Cardiac muscle cell (in vitro differentiated cells and primary cell): ENCODE data around the gene SOBP. TPM values are rescaled to one million over a fixed set of nuclear protein-coding genes. Genes with fewer than 3 reads are reported as not detected.
"Not testable (repeated sequence)": the region's sequence is repeated elsewhere in the genome, so short reads cannot be mapped to it uniquely, and the experiment has no call there.

Experiments
- DNase-seq, 2 donors: peaks; one replicate each; pipeline versions ENCODE4 v3.0.0 to v3.0.0-alpha.2; 2010 to 2017; ENCODE audit warnings: low read depth in 1 of 2, low spot score in 1 of 2
- H3K27ac ChIP-seq: fragments of 200-600 bp; sonication (generic); 2 replicates; pipeline ENCODE4 v1.5.1; 2016
- H3K27me3 ChIP-seq: fragments of 200-600 bp; sonication (generic); 2 replicates; pipeline ENCODE4 v1.6.0; 2016; ENCODE audit warnings: control low read depth
- H3K36me3 ChIP-seq: fragments of 200-600 bp; sonication (generic); 2 replicates; pipeline ENCODE4 v1.5.1; 2016; ENCODE audit warnings: control low read depth
- H3K4me1 ChIP-seq: fragments of 200-600 bp; sonication (generic); 2 replicates; pipeline ENCODE4 v1.8.1; 2017; ENCODE audit warnings: low read depth, mild to moderate bottlenecking, mixed run types
- H3K4me3 ChIP-seq: fragments of 200-600 bp; sonication (generic); 2 replicates; pipeline ENCODE4 v1.5.1; 2016; ENCODE audit warnings: mild to moderate bottlenecking
- H3K9me3 ChIP-seq: fragments of 200-600 bp; sonication (generic); 2 replicates; pipeline ENCODE4 v1.5.1; 2017; ENCODE audit warnings: low read depth, mild to moderate bottlenecking, control low read depth
- CTCF ChIP-seq: IDR thresholded peaks from 2 replicates; pipeline ENCODE4 v1.5.1; 2012; ENCODE audit warnings: low read depth, mild to moderate bottlenecking, low read length
- polyA plus RNA-seq: library from polyadenylated mRNA; unstranded; fragments of >200 nt; fragmentation: Nextera tagmentation; extraction: Ambion mirVana; gene quantifications from 2 replicates; pipeline ENCODE4 v1.2.1, GENCODE V29; 2016
- total RNA-seq: library from RNA; depleted of rRNA; stranded (reverse); fragments of >200 nt; gene quantifications from 2 replicates; pipeline ENCODE4 v1.2.3, GENCODE V29; 2016

Gene SOBP
- total and polyA plus RNA-seq, 2 experiments from 2014 or later = 27.5 to 30.8 TPM

GRCh38 chr6:107550241-107550840, 60.4 kb downstream of the SOBP start:
- H3K27ac ChIP-seq = no peak overlapping the region
- H3K27me3 ChIP-seq = no peaks in the 10 kb centered on the region
- no peak for DNase-seq
- H3K4me3 ChIP-seq = no peak overlapping the region
- H3K4me1 ChIP-seq = peaks cover 3% of the 10 kb centered on the region
- no peak for TF ChIP-seq CTCF
- H3K36me3 ChIP-seq = no peaks in the 10 kb centered on the region
- no peaks in the 10 kb centered on the region for H3K9me3 ChIP-seq

GRCh38 chr6:107550906-107551305, 61.0 kb downstream of the SOBP start:
- TF ChIP-seq CTCF = no peak
- Histone ChIP-seq H3K9me3 (no peaks in the 10 kb centered on the region), H3K27me3 (no peaks in the 10 kb centered on the region), H3K27ac (no peak overlapping the region), H3K36me3 (no peaks in the 10 kb centered on the region), H3K4me1 (no peaks in the 10 kb centered on the region), H3K4me3 (no peak overlapping the region)
- DNase-seq = no peak

GRCh38 chr6:107553121-107553520, 63.2 kb downstream of the SOBP start:
- H3K27ac ChIP-seq, H3K4me1 ChIP-seq, H3K36me3 ChIP-seq, H3K27me3 ChIP-seq, DNase-seq, H3K9me3 ChIP-seq, H3K4me3 ChIP-seq: not testable (repeated sequence)

- DNase-seq = no peak
- TF ChIP-seq CTCF = no peak
- Histone ChIP-seq H3K9me3 (no peaks in the 10 kb centered on the region), H3K36me3 (no peaks in the 10 kb centered on the region), H3K4me1 (no peaks in the 10 kb centered on the region), H3K4me3 (no peak overlapping the region), H3K27me3 (no peaks in the 10 kb centered on the region), H3K27ac (no peak overlapping the region)
These were observed 64.4 kb downstream of the SOBP start for GRCh38 chr6:107554326-107554725.

DNA sequence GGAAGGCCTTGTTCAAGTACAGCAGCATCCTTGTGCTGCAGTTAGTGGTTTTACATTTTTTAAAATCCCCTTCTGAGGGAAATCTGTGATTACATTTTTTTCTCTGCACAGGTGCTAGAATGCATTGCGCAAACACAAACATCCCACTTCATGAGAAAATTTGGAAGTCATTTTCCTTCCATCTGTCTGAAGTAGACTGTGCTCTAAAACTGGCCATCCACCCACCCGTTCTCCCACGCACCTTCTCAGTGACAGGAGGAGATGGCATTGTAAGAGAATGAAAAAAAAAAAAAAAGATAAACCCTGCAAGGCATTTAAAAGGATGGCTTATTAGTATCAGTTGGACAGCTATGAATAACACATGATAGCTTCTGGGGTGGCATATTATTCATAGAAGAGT, 65.0 kb downstream of the SOBP start:
- no peak for DNase-seq
- no peaks in the 10 kb centered on the region for H3K36me3 ChIP-seq
- H3K4me1 ChIP-seq = no peaks in the 10 kb centered on the region
- no peak overlapping the region for H3K27ac ChIP-seq
- no peaks in the 10 kb centered on the region for H3K27me3 ChIP-seq
- no peak overlapping the region for H3K4me3 ChIP-seq
- no peak for TF ChIP-seq CTCF
- no peaks in the 10 kb centered on the region for H3K9me3 ChIP-seq

DNA sequence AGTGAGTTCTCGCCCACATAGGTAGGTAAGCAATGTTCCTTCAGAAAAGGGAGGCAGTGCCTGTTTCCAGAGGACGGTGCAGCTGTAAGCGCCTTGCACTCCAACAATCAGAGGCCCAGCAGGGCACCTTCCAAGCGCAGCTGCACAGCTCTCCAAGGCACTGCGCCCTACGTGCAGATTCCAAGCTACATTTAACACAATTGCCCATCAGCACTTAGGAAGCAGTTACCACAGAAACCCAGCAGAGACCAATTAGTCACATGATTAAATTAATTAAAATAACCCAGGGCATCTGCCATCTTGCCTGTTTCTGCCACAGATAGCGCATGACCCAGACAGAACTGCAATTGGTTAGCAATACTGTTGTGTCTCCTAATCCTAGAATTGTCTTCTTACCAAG, 65.5 kb downstream of the SOBP start:
- peaks cover 2% of the 10 kb centered on the region for H3K4me1 ChIP-seq
- DNase-seq = no peak
- no peak for TF ChIP-seq CTCF
- H3K27ac ChIP-seq = no peak overlapping the region
- H3K9me3 ChIP-seq = no peaks in the 10 kb centered on the region
- H3K27me3 ChIP-seq = no peaks in the 10 kb centered on the region
- H3K36me3 ChIP-seq = no peaks in the 10 kb centered on the region
- H3K4me3 ChIP-seq = no peak overlapping the region
